Measurements from ENCODE around the gene RHBDD1. TPM values are rescaled to one million over a fixed set of nuclear protein-coding genes. Genes with fewer than 3 reads are reported as not detected.

The RHBDD1 gene
- total RNA-seq, 1 experiment from 2014 or later, result 8.7 TPM

- no peak for DNase-seq (ENCODE audit: low spot score)
Measured at GRCh38 chr2:227031379-227031778, 195.5 kb downstream of the RHBDD1 start.

- DNase-seq (ENCODE audit: low spot score), result peak; percentile 60
Measured at GRCh38 chr2:227033471-227034148, 197.8 kb downstream of the RHBDD1 start.

- no peak for DNase-seq (ENCODE audit: low spot score)
Measured at GRCh38 chr2:227035711-227036367, 200.0 kb downstream of the RHBDD1 start.

GRCh38 chr2:227036527-227036926, 200.7 kb downstream of the RHBDD1 start:
- DNase-seq (ENCODE audit: low spot score), result no peak

- DNase-seq (ENCODE audit: low spot score), result no peak
Measured at GRCh38 chr2:227038550-227039189, 202.8 kb downstream of the RHBDD1 start.

- no peak for DNase-seq (ENCODE audit: low spot score)
Measured at GRCh38 chr2:227043981-227044380, 208.1 kb downstream of the RHBDD1 start.

Small RNA genes within 50 kb of the gene (small RNA-seq; reads per million reads assigned to genes)
- not detected for gene RF00554

Other genes starting within 250 kb of the RHBDD1 start
- gene IRS1, start 36.2 kb upstream of the RHBDD1 start, total RNA-seq (2014; rRNA removed; shearing (Covaris generic)), result 44.5 and 54.0 TPM in 2 replicates

All from HT-29 (cell line).